Activated CD8-positive, alpha-beta memory T cell treated with anti-CD3 and anti-CD28 coated beads, Interleukin-2, amount 50 U/mL, for 48 hours (primary cell): Measurements from ENCODE around the gene KRTAP4-8.
"Not testable (repeated sequence)": the region's sequence is repeated elsewhere in the genome, so short reads cannot be mapped to it uniquely, and the experiment has no call there.

Experiments
- DNase-seq: peaks from one replicate; pipeline ENCODE4 v3.0.0-alpha.2; 2020

Gene KRTAP4-8

GRCh38 chr17:41107941-41108450 lies 10.1 kb upstream of the KRTAP4-8 start:
- DNase-seq: no peak

- not testable (repeated sequence) for DNase-seq
Observed at GRCh38 chr17:41105347-41105746, 7.4 kb upstream of the KRTAP4-8 start, which contains the start of gene KRTAP4-9. Gene KRTAP4-9, plus strand, starts transcription at chr17:41105389. Its CDS starts 0 bp downstream, at chr17:41105389.

GRCh38 chr17:41104386-41105038 lies 6.6 kb upstream of the KRTAP4-8 start:
- DNase-seq: not testable (repeated sequence)

- no peak for DNase-seq
Observed at GRCh38 chr17:41103896-41104295, 6.0 kb upstream of the KRTAP4-8 start.

- DNase-seq: no peak
Observed at GRCh38 chr17:41101586-41102259, 3.8 kb upstream of the KRTAP4-8 start, which contains the start of gene KRTAP4-16. Gene KRTAP4-16, minus strand, starts transcription at chr17:41102209. Its CDS starts 0 bp downstream, at chr17:41102209.

- not testable (repeated sequence) for DNase-seq
Observed at GRCh38 chr17:41099682-41100480, 1.9 kb upstream of the KRTAP4-8 start.

GRCh38 chr17:41098481-41098880 lies 539 bp upstream of the KRTAP4-8 start:
- no peak for DNase-seq

GRCh38 chr17:41096055-41096454 lies 1.9 kb downstream of the KRTAP4-8 start:
- no peak for DNase-seq

GRCh38 chr17:41088760-41089352 lies 9.1 kb downstream of the KRTAP4-8 start:
- not testable (repeated sequence) for DNase-seq

- not testable (repeated sequence) for DNase-seq
Observed at GRCh38 chr17:41084100-41084856, 13.7 kb downstream of the KRTAP4-8 start, which contains the start of gene KRTAP4-7. Gene KRTAP4-7, plus strand, starts transcription at chr17:41084150. Its CDS starts 57 bp downstream, at chr17:41084207.

- not testable (repeated sequence) for DNase-seq
Observed at GRCh38 chr17:41083427-41083826, 14.5 kb downstream of the KRTAP4-8 start.

- no peak for DNase-seq
Observed at GRCh38 chr17:41082626-41083025, 15.3 kb downstream of the KRTAP4-8 start.

- no peak for DNase-seq
Observed at GRCh38 chr17:41076788-41077187, 21.2 kb downstream of the KRTAP4-8 start.

- DNase-seq: no peak
Observed at GRCh38 chr17:41073676-41074075, 24.3 kb downstream of the KRTAP4-8 start.

- no peak for DNase-seq
Observed at GRCh38 chr17:41071606-41072360, 26.2 kb downstream of the KRTAP4-8 start.

- no peak for DNase-seq
Observed at GRCh38 chr17:41069031-41069430, 28.9 kb downstream of the KRTAP4-8 start.

- DNase-seq: no peak
Observed at GRCh38 chr17:41067281-41067680, 30.7 kb downstream of the KRTAP4-8 start.

- DNase-seq: no peak
Observed at GRCh38 chr17:41065829-41066624, 31.9 kb downstream of the KRTAP4-8 start, which contains the start of gene KRTAP2-4. Gene KRTAP2-4, minus strand, starts transcription at chr17:41065879. Its CDS starts 34 bp downstream, at chr17:41065845.

- DNase-seq: not testable (repeated sequence)
Observed at GRCh38 chr17:41065016-41065689, 32.8 kb downstream of the KRTAP4-8 start.
